HepG2 (cell line): Measurements from ENCODE around the gene ADGRB2. TPM values are rescaled to one million over a fixed set of nuclear protein-coding genes. Genes with fewer than 3 reads are reported as not detected.
A peak's percentile ranks its signal among the peaks of the same experiment; 100 is the strongest.

Experiments
- ATAC-seq: fragments of 200-7000 bp; cut with Tn5 transposase; 3 replicates; pipeline ENCODE4 v1.9.1; 2020; ENCODE audit warnings: mild to moderate bottlenecking, moderate library complexity
- BruUV-seq: library from RNA; stranded (reverse); fragments of 400-500 nt; replicated peaks from 2 replicates; lab custom pipeline; 2021; lab: Mats Ljungman, UMichigan
- CTCF ChIA-PET: fragments of 300-600 bp; formaldehyde crosslinking; extraction: SDS; loops from one replicate; lab custom pipeline; 2021; ENCODE audit warnings: low total read pairs, inconsistent platforms, low intra/inter-chr PET ratio; lab: Yijun Ruan, JAX
- POLR2A ChIA-PET: fragments of 350-600 bp; sonication (Branson Sonifier 250); formaldehyde crosslinking; loops from one replicate; lab custom pipeline; 2020; ENCODE audit warnings: antibody characterized with exemption, inconsistent platforms; lab: Yijun Ruan, JAX
- DNase-seq: peaks from one replicate; pipeline ENCODE4 v3.0.0-alpha.2; 2015; ENCODE audit warnings: low spot score
- FAIRE-seq: peaks from 3 replicates; lab custom pipeline; 2011; peaks lifted over from hg19 to GRCh38; lab: Jason Lieb, UNC
- H2AFZ ChIP-seq: one replicate; pipeline ENCODE4 v1.6.1; 2011; ENCODE audit warnings: low read length, inconsistent platforms
- H3K27ac ChIP-seq: fragments of 300-600 bp; 3 replicates; pipeline ENCODE4 v1.8.0; 2011; ENCODE audit warnings: mixed run types, mild to moderate bottlenecking, mixed read lengths, low read length, inconsistent platforms; ENCODE audit not compliant: insufficient read depth; ENCODE audit errors: extremely low read length
- H3K27me3 ChIP-seq, 2 experiments: fragments of 200-600 bp in 1 of 2; 2 replicates in 1 of 2; 3 replicates in 1 of 2; pipeline versions ENCODE4 v1.6.0 to v1.8.0; 2011; ENCODE audit warnings: low read length in 2 of 2, mild to moderate bottlenecking in 2 of 2, moderate library complexity in 2 of 2, inconsistent platforms in 1 of 2; ENCODE audit not compliant: insufficient read depth in 2 of 2, control insufficient read depth in 1 of 2
- H3K36me3 ChIP-seq, 2 experiments: fragments of 200-600 bp in 1 of 2; replicated peaks in 1 of 2; 2 replicates in 1 of 2; 3 replicates in 1 of 2; pipeline versions ENCODE4 v1.5.1 to v1.8.0; 2011; ENCODE audit warnings: low read length in 2 of 2, inconsistent platforms in 1 of 2; ENCODE audit not compliant: insufficient read depth in 2 of 2, control insufficient read depth in 1 of 2
- H3K4me1 ChIP-seq: 2 replicates; pipeline ENCODE4 v1.5.1; 2012; ENCODE audit warnings: low read length, inconsistent platforms; ENCODE audit not compliant: insufficient read depth
- H3K4me2 ChIP-seq: 2 replicates; pipeline ENCODE4 v1.6.0; 2011; ENCODE audit warnings: low read depth, low read length, inconsistent platforms
- H3K4me3 ChIP-seq, 3 experiments: fragments of 200-600 bp in 1 of 3; sonication (generic), shearing (Covaris generic) in 1 of 3; replicated peaks in 1 of 3; 2 replicates each; pipeline ENCODE4 v1.5.1; 2011 to 2016; ENCODE audit warnings: low read length in 3 of 3, inconsistent platforms in 2 of 3, low read depth in 2 of 3, mild to moderate bottlenecking in 2 of 3, control low read depth in 1 of 3, mixed read lengths in 1 of 3; ENCODE audit not compliant: insufficient read depth in 1 of 3
- H3K79me2 ChIP-seq: one replicate; pipeline ENCODE4 v1.6.1; 2011; ENCODE audit warnings: low read length, inconsistent platforms; ENCODE audit not compliant: insufficient read depth
- H3K9ac ChIP-seq: 2 replicates; pipeline ENCODE4 v1.6.0; 2011; ENCODE audit warnings: mild to moderate bottlenecking, low read depth, low read length, inconsistent platforms; ENCODE audit not compliant: insufficient read depth
- H3K9me3 ChIP-seq: 2 replicates; pipeline ENCODE4 v1.5.1; 2012; ENCODE audit warnings: mild to moderate bottlenecking, low read length
- H4K20me1 ChIP-seq: 2 replicates; pipeline ENCODE4 v1.6.0; 2011; ENCODE audit warnings: inconsistent platforms, mild to moderate bottlenecking, low read length, moderate library complexity; ENCODE audit not compliant: insufficient read depth
- CREB1 ChIP-seq, 2 experiments: fragments of 450-650 bp in 1 of 2; IDR thresholded peaks; 2 replicates each; pipeline ENCODE4 v1.6.1; 2016 to 2017; ENCODE audit warnings: control low read depth in 1 of 2, mild to moderate bottlenecking in 1 of 2, missing compliant biosample characterization in 1 of 2, missing genetic modification characterization in 1 of 2
- ISL2 ChIP-seq: sonication (generic); formaldehyde crosslinking; IDR thresholded peaks from 2 replicates; pipeline ENCODE4 v1.5.0; 2020; ENCODE audit warnings: missing genetic modification reagents
- ZFAT ChIP-seq: sonication (generic); formaldehyde crosslinking; conservative IDR thresholded peaks from 2 replicates; pipeline ENCODE4 v1.8.1; 2023; ENCODE audit warnings: missing genetic modification reagents, inconsistent platforms
- ZNF224 ChIP-seq: sonication (generic); formaldehyde crosslinking; IDR thresholded peaks from 2 replicates; pipeline ENCODE4 v1.5.0; 2020; ENCODE audit warnings: mild to moderate bottlenecking, missing genetic modification reagents
- WGBS: methylation state at CpG from one replicate; pipeline ENCODE4 v1.1.6; 2017; ENCODE audit warnings: low lambda C conversion rate; 5-methylcytosine and 5-hydroxymethylcytosine counted together
- in situ Hi-C: cut with HindIII; loops from 2 replicates; pipeline ENCODE4 v1.10.0; 2017; ENCODE audit warnings: low pct_unique_long_range_greater_than_20kb; ENCODE audit not compliant: extremely low pct_ligation_motif_present
- intact Hi-C: fragments of 100-400 bp; cut with micrococcal nuclease; formaldehyde crosslinking; loops from one replicate; pipeline ENCODE4 v1.10.0; 2022; ENCODE audit not compliant: unreplicated experiment
- polyA plus RNA-seq, 8 experiments: library from polyadenylated mRNA; depleted of rRNA in 3 of 8; stranded (reverse) in 7 of 8; unstranded in 1 of 8; fragments of >200 nt; fragmentation: Illumina TruSeq in 4 of 8; extraction: Trizol in 4 of 8; gene quantifications; 2 replicates each; pipeline versions ENCODE4 v1.2.1 to v1.2.3, GENCODE V29; 2011 to 2016; ENCODE audit warnings: low read depth in 4 of 8, missing spikeins in 1 of 8, mixed read lengths in 1 of 8; ENCODE audit not compliant: insufficient read depth in 1 of 8
- total RNA-seq, 5 experiments: library from RNA; depleted of rRNA; stranded (reverse); fragments of >200 nt; fragmentation: Illumina TruSeq; extraction: Trizol; gene quantifications; 2 replicates each; pipeline ENCODE4 v1.2.3, GENCODE V29; 2016; ENCODE audit warnings: low read depth in 1 of 5

Gene ADGRB2
- total and polyA plus RNA-seq, 2 of the 13 experiments (the other 11 are each of a cell fraction or from before 2014, with no cell fraction given), result 0.03 to 0.09 TPM

GRCh38 chr1:31736675-31737074 lies 27.5 kb downstream of the ADGRB2 start:
- POLR2A ChIA-PET, result interaction anchor here (1.9 kb wide), 1 partner anchor 22 kb away, joined by 7 read pairs; no protein-coding TSS in a partner anchor
- intact Hi-C loops (no loop called here), in situ Hi-C loops (no loop called here)
- Histone ChIP-seq H4K20me1 (no peaks in the 10 kb centered on the region), H3K27me3 (peaks cover 10 to 66% of the 10 kb centered on the region in 2 experiments), H3K27ac (no peak overlapping the region), H3K36me3 (no peaks in the 10 kb centered on the region), H3K4me2 (no peak overlapping the region), H3K4me3 (no peak overlapping the region), H2AFZ (no peak overlapping the region), H3K4me1 (peaks cover under 1% of the 10 kb centered on the region; the same call in 1 of the 2 replicates), H3K9me3 (no peaks in the 10 kb centered on the region), H3K79me2 (no peaks in the 10 kb centered on the region), H3K9ac (no peak overlapping the region)
- WGBS, result 0% methylated on average over 2 of the region's 18 CpGs
- TF ChIP-seq ZFAT (CRISPR knock-in tag) (no peak), ISL2 (CRISPR knock-in tag) (no peak), CREB1 (IDR thresholded peaks at IDR 0.05) (0 out of 2 replicates have a peak, but pooled peaks have one; percentile 28), CREB1 (CRISPR knock-in tag; IDR thresholded peaks at IDR 0.05) (no peak)
- ATAC-seq (no peak), FAIRE-seq (no peak), DNase-seq (no peak)
- CTCF ChIA-PET, result no interaction called here
- no TSS peak for BruUV-seq

GRCh38 chr1:31735571-31735970 lies 28.6 kb downstream of the ADGRB2 start:
- Histone ChIP-seq H3K4me3 (no peak overlapping the region), H3K36me3 (no peaks in the 10 kb centered on the region), H3K27ac (no peak overlapping the region), H3K9ac (no peak overlapping the region), H4K20me1 (no peaks in the 10 kb centered on the region), H3K27me3 (peaks cover 9 to 74% of the 10 kb centered on the region in 2 experiments), H2AFZ (no peak overlapping the region), H3K9me3 (no peaks in the 10 kb centered on the region), H3K4me2 (no peak overlapping the region), H3K79me2 (no peaks in the 10 kb centered on the region), H3K4me1 (peaks cover 9% of the 10 kb centered on the region; the same call in 1 of the 2 replicates)
- WGBS, result 50% methylated on average over 8 of the region's 10 CpGs
- in situ Hi-C loops (no loop called here), intact Hi-C loops (no loop called here)
- POLR2A ChIA-PET, result interaction anchor here (1.9 kb wide), 1 partner anchor 20 kb away, joined by 7 read pairs; no protein-coding TSS in a partner anchor
- DNase-seq (no peak), FAIRE-seq (no peak), ATAC-seq (no peak)
- no peak for TF ChIP-seq ZNF224
- CTCF ChIA-PET, result no interaction called here
- BruUV-seq, result no TSS peak
